HG03521 (cell line): ENCODE measurements around the gene KCNQ1.

Experiments used
- ATAC-seq: cut with Tn5 transposase; IDR thresholded peaks from one replicate; pipeline ENCODE4 v1.9.1; 2021; ENCODE audit warnings: mild to moderate bottlenecking, moderate library complexity; ENCODE audit not compliant: unreplicated experiment

KCNQ1 gene

GRCh38 chr11:2825261-2825888 lies 380.6 kb downstream of the KCNQ1 start:
- ATAC-seq: no peak

DNA sequence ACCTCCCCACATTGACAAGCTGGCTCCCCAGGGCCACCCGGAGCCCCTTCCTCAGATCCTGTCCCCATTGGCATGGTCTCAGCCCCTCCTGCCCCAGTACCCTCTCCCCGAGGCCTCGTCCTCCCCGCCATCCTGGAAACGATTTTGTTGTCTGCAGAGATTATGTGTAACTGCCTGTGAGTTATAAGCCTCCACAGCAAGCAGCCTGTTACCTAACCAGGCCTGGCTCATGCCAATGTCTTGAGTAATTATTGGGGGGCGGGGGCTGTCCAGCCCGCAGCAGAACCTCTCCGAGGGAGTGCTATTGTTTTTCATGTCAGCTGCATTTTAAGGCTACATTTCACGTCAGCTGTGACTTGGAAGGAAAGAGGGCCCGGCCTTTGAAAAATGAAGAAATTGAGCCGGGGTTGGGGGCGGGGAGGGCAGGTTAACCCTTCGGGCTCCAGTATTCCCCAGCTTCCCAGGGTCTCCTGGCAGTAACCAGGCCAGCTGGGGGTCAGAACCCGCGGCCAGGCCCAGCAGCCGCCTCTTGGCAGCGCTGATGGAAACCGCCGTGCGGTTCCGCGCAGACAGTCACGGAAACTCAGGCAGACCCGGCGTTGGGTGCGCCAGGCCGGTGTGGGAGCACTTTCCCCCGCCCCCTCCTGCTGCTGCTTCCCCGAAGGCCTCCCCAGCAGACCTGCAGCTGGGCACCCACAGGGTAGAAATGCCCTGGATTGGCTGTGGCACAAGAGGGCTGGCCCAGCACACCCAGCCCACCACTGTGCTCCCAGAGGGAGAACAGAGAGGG lies 381.3 kb downstream of the KCNQ1 start:
- no peak for ATAC-seq

GRCh38 chr11:2826679-2827056 lies 381.9 kb downstream of the KCNQ1 start:
- ATAC-seq: no peak

GRCh38 chr11:2827256-2827655 lies 382.4 kb downstream of the KCNQ1 start:
- no peak for ATAC-seq

DNA sequence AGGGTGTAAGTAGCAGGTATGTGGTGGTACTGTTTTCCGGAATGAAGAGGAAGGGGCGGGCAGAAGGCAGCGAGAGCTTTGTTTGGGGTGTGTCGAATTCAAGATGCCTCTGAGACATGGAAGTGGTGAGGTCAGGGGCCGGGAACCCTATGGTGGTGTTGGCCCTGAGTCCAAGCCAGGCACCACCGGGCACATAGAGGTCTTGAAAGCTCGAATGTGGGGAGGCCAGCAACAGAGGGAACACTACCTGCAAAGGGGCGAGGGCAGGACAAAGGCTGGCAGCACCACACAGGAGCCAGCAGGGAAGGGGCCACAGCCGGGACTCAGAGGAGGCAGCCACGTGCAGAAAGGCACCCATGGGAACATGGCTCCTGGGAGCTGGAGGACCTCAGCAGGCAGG lies 383.0 kb downstream of the KCNQ1 start:
- ATAC-seq: no peak

- no peak for ATAC-seq
Measured at GRCh38 chr11:2828585-2829330, 383.9 kb downstream of the KCNQ1 start.

GRCh38 chr11:2830030-2830812 lies 385.4 kb downstream of the KCNQ1 start:
- no peak for ATAC-seq

DNA sequence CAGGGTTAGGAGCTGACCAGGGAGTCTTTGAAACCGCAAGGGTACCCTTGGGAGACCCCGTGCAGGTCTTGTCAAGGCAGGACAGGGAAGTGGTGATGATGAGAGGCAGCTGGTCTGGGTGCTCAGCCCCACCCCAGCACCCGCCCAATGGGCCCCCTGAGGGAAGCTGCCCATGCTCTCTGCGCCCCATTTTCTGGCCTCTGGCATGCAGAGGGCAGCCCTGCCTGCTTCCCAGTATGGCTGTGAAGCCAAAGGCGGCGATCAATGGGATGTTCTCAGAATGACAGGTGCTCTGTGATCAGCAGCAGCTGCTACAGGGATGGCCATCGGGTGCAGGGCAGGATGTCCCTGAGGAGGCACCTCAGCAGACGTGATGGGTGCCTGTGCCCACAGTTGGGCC lies 386.1 kb downstream of the KCNQ1 start:
- ATAC-seq: no peak

- ATAC-seq: no peak
Measured at GRCh38 chr11:2831781-2832532, 387.1 kb downstream of the KCNQ1 start.

GRCh38 chr11:2832533-2833020 lies 387.8 kb downstream of the KCNQ1 start:
- no peak for ATAC-seq

GRCh38 chr11:2833051-2833715 lies 388.4 kb downstream of the KCNQ1 start:
- no peak for ATAC-seq

DNA sequence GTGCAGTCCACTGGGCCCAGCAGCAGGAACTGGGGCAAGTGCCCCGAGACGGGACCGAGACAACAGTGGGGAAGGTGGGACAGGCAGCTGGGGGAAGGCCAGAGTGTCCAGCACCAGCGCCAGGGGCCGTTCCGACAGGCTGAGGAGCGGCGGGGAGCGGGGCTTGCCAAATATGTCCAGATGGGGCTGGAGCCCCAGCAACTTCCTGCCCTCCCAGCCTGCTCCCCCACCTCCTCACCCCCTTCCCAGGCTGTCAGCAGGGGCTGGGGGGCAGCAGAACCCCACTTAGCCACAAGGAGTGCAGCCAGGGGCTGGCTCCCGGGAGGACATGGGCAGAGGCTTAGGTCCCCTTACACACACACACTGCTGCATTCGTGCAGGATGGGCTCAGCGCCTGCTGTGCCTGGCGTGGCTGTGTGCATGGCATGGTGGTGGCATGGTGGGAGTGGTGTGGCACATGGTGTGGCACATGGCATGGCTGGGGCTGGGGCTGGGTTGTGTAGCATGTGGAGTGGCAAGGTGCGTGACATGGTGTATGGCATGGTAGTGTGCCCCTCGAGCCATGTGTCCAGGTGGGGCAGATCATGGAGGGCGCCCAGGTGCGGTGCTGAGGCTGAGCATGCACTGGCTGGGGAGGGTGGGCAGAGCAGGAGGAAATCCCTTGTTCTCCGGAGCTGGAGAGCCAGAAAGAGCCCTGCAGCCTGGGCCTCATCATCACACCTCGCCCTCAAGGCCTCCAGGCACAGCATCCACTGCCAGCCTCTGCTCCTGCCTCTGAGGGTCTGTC lies 389.1 kb downstream of the KCNQ1 start:
- no peak for ATAC-seq

GRCh38 chr11:2834503-2835273 lies 389.9 kb downstream of the KCNQ1 start:
- ATAC-seq: no peak

- ATAC-seq: no peak
Measured at GRCh38 chr11:2835296-2835695, 390.5 kb downstream of the KCNQ1 start.

DNA sequence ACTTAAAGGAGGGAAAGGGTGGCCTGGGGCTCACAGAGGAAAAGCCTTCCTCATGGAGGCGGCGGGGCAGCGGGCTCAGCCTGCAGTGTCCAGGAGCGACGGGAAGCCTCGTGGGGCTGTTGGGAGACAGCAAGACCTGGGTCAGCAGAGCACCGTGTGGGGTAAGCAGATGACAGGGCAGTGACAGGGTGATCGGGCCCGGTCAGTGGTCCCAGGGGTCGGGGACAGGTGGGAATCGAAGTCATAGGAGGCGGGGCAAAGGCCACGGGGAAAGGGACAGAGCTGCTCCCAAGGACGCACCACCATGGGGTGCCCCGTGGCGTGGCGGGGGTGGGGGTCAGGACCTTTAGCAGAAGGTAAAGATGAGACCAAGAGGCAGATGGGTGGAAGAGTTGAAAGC lies 390.9 kb downstream of the KCNQ1 start:
- no peak for ATAC-seq

- ATAC-seq: no peak
Measured at GRCh38 chr11:2836315-2837095, 391.7 kb downstream of the KCNQ1 start.

GRCh38 chr11:2837096-2837601 lies 392.3 kb downstream of the KCNQ1 start:
- no peak for ATAC-seq
